Mesenchymal stem cell (in vitro differentiated cells and primary cell): ENCODE data around the gene ALDOA.

ENCODE experiments used
- DNase-seq: peaks from one replicate; pipeline ENCODE4 v3.0.0-alpha.2; 2013
- H2AFZ ChIP-seq: one replicate; pipeline ENCODE4 v1.6.1; 2013; ENCODE audit warnings: low read depth, mild to moderate bottlenecking, control low read depth, inconsistent platforms, low read length, moderate library complexity
- H2AK5ac ChIP-seq: 2 replicates; pipeline ENCODE4 v1.6.1; 2013; ENCODE audit warnings: low read length, moderate library complexity, mild to moderate bottlenecking, inconsistent platforms; ENCODE audit not compliant: severe bottlenecking
- H2BK120ac ChIP-seq: one replicate; pipeline ENCODE4 v1.6.1; 2013; ENCODE audit warnings: low read depth, mild to moderate bottlenecking, inconsistent platforms, low read length, moderate library complexity
- H2BK12ac ChIP-seq, 2 experiments: one replicate each; pipeline ENCODE4 v1.6.1; 2013; ENCODE audit warnings: inconsistent platforms in 2 of 2, low read length in 2 of 2, mild to moderate bottlenecking in 2 of 2, moderate library complexity in 2 of 2, control low read depth in 1 of 2
- H2BK15ac ChIP-seq: one replicate; pipeline ENCODE4 v1.6.1; 2013; ENCODE audit warnings: mild to moderate bottlenecking, low read depth, inconsistent platforms; ENCODE audit not compliant: poor library complexity, severe bottlenecking
- H2BK5ac ChIP-seq: 2 replicates; pipeline ENCODE4 v1.6.1; 2013; ENCODE audit warnings: low read depth, mild to moderate bottlenecking, low read length, control low read depth, inconsistent platforms; ENCODE audit not compliant: poor library complexity, severe bottlenecking
- H3K14ac ChIP-seq, 2 experiments: one replicate each; pipeline ENCODE4 v1.6.1; 2013; ENCODE audit warnings: inconsistent platforms in 2 of 2, low read length in 2 of 2, control low read depth in 1 of 2, mild to moderate bottlenecking in 1 of 2, moderate library complexity in 1 of 2
- H3K18ac ChIP-seq, 2 experiments: one replicate each; pipeline ENCODE4 v1.6.1; 2013; ENCODE audit warnings: inconsistent platforms in 2 of 2, low read length in 2 of 2, control low read depth in 1 of 2, low read depth in 1 of 2, mild to moderate bottlenecking in 1 of 2
- H3K23ac ChIP-seq, 2 experiments: one replicate each; pipeline ENCODE4 v1.6.1; 2013; ENCODE audit warnings: inconsistent platforms in 2 of 2, low read length in 2 of 2, mild to moderate bottlenecking in 2 of 2, moderate library complexity in 2 of 2, control low read depth in 1 of 2
- H3K27ac ChIP-seq: 2 replicates; pipeline ENCODE4 v1.5.1; 2013; ENCODE audit warnings: mild to moderate bottlenecking, moderate library complexity, low read length, control low read depth, inconsistent platforms; ENCODE audit not compliant: poor library complexity, severe bottlenecking
- H3K27me3 ChIP-seq, 2 experiments: 2 replicates each; pipeline versions ENCODE4 v1.6.1 to v1.7.0; 2013; ENCODE audit warnings: low read length in 2 of 2, mild to moderate bottlenecking in 2 of 2, moderate library complexity in 2 of 2, control low read depth in 1 of 2, inconsistent platforms in 1 of 2; ENCODE audit not compliant: control insufficient read depth in 1 of 2, insufficient read depth in 1 of 2
- H3K36me3 ChIP-seq, 2 experiments: 2 replicates each; pipeline versions ENCODE4 v1.6.1 to v1.7.0; 2013; ENCODE audit warnings: low read length in 2 of 2, control low read depth in 1 of 2, inconsistent platforms in 1 of 2, low read depth in 1 of 2, mild to moderate bottlenecking in 1 of 2; ENCODE audit not compliant: insufficient read depth in 2 of 2, control insufficient read depth in 1 of 2
- H3K4ac ChIP-seq, 2 experiments: one replicate each; pipeline ENCODE4 v1.6.1; 2013; ENCODE audit warnings: inconsistent platforms in 2 of 2, low read length in 2 of 2, mild to moderate bottlenecking in 2 of 2, moderate library complexity in 2 of 2, control low read depth in 1 of 2, low read depth in 1 of 2
- H3K4me1 ChIP-seq: 2 replicates; pipeline ENCODE4 v1.6.1; 2013; ENCODE audit warnings: low read depth, low read length, control low read depth; ENCODE audit not compliant: control insufficient read depth, insufficient read depth
- H3K4me2 ChIP-seq: 2 replicates; pipeline ENCODE4 v1.6.1; 2013; ENCODE audit warnings: low read length, mild to moderate bottlenecking, inconsistent platforms; ENCODE audit not compliant: poor library complexity, severe bottlenecking
- H3K4me3 ChIP-seq, 2 experiments: 2 replicates each; pipeline versions ENCODE4 v1.5.1 to v1.7.0; 2013; ENCODE audit warnings: low read length in 2 of 2, mild to moderate bottlenecking in 2 of 2, control low read depth in 1 of 2, low read depth in 1 of 2; ENCODE audit not compliant: insufficient read depth in 1 of 2
- H3K79me1 ChIP-seq: replicated peaks from 2 replicates; pipeline ENCODE4 v1.6.1; 2013; ENCODE audit warnings: mild to moderate bottlenecking, control low read depth, low read length, inconsistent platforms; ENCODE audit not compliant: poor library complexity, severe bottlenecking
- H3K9ac ChIP-seq: 2 replicates; pipeline ENCODE4 v1.7.0; 2013; ENCODE audit warnings: mild to moderate bottlenecking, low read length, moderate library complexity
- H3K9me3 ChIP-seq: 2 replicates; pipeline ENCODE4 v1.7.0; 2013; ENCODE audit warnings: mild to moderate bottlenecking, low read length; ENCODE audit not compliant: control insufficient read depth
- H4K8ac ChIP-seq: one replicate; pipeline ENCODE4 v1.6.1; 2013; ENCODE audit warnings: inconsistent platforms, mild to moderate bottlenecking, low read length, moderate library complexity
- H4K91ac ChIP-seq: one replicate; pipeline ENCODE4 v1.6.1; 2013; ENCODE audit warnings: mild to moderate bottlenecking, low read length, inconsistent platforms
- WGBS: methylation state at CpG from one replicate; pipeline ENCODE4 v1.1.7; 2013; ENCODE audit warnings: mixed read lengths; 5-methylcytosine and 5-hydroxymethylcytosine counted together

ALDOA gene

DNA sequence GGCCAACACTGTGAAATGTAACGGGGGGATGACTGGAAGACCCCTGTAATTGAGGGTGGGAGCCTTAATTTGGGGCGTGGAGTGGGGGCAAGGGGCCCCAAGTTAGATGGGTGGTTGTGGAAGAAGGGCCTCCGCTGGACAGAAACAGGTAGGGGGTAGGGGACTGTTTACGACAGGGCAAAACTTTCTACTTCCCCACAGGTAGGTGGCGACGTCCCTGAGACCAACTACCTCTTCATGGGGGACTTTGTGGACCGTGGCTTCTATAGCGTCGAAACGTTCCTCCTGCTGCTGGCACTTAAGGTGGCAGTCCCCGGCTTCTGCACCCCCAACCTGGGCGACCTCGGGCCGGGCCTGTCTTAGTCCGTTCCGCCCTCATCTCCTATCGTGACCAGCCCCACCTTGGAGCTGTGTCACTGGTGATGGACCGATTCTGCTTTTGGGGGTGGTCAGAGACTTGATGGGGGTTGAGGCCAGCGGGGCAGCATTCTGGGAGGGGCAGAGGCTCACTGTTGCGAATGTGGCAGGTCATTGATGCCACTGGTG is 17.1 kb downstream of the ALDOA start:
- Histone ChIP-seq H3K27ac (no peak overlapping the region), H3K4me1 (peaks cover 12% of the 10 kb centered on the region)

DNA sequence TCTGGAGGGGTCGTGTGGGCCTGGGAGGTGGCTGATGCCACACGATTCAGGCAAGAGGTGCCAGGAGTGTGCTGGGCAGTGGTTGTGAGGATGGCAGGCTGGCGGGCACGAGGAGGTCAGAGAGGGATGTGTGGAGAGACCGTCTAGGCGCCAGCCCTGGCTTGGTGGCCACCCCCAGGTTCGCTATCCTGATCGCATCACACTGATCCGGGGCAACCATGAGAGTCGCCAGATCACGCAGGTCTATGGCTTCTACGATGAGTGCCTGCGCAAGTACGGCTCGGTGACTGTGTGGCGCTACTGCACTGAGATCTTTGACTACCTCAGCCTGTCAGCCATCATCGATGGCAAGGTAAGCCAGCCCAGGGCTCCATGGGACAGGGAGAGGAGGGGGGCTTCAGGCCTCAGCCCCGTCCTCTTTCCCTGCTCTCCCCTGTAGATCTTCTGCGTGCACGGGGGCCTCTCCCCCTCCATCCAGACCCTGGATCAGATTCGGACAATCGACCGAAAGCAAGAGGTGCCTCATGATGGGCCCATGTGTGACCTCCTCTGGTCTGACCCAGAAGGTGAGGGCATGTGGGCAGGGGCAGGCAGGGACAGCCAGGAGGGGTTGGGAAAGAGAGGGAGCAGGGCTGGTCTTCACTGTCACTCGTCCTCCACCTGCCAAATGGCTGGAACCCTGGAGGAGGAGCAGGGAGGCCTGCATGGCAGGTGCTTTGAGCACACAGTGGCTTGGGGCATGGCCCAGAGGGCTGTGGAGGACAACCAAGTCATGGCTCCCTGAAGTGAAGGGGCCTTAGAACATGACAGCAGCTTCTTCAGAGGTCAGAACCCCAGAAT is 17.9 kb downstream of the ALDOA start:
- H3K14ac ChIP-seq: no peak overlapping the region
- peaks cover 69 to 84% of the 10 kb centered on the region in 2 experiments for H3K36me3 ChIP-seq
- peak overlapping the region; percentile 21 for H4K91ac ChIP-seq
- H3K4me3 ChIP-seq: no peak overlapping the region
- H4K8ac ChIP-seq: no peak overlapping the region
- peaks cover 42% of the 10 kb centered on the region for H3K79me1 ChIP-seq
- H3K27ac ChIP-seq: no peak overlapping the region
- H3K27me3 ChIP-seq: no peaks in the 10 kb centered on the region
- no peaks in the 10 kb centered on the region for H3K9me3 ChIP-seq
- no peak overlapping the region for H3K18ac ChIP-seq
- no peak for DNase-seq
- no peak overlapping the region for H2BK5ac ChIP-seq
- no peak overlapping the region for H3K4me2 ChIP-seq
- H2AK5ac ChIP-seq: no peak overlapping the region
- peaks cover 7% of the 10 kb centered on the region for H3K4me1 ChIP-seq
- no peak overlapping the region for H2BK12ac ChIP-seq
- H2BK15ac ChIP-seq: no peak overlapping the region
- H3K4ac ChIP-seq: no peak overlapping the region
- H2BK120ac ChIP-seq: no peak overlapping the region
- 97% methylated on average over 23 of the region's 24 CpGs for WGBS
- no peak overlapping the region for H3K9ac ChIP-seq
- H3K23ac ChIP-seq: no peak overlapping the region
- no peak overlapping the region for H2AFZ ChIP-seq

More for the DNA sequence above, 17.1 kb downstream of the ALDOA start:
- no peak overlapping the region for H3K9ac ChIP-seq
- WGBS: 95% methylated on average over 19 of the region's 20 CpGs
- H3K4ac ChIP-seq: no peak overlapping the region
- H3K9me3 ChIP-seq: no peaks in the 10 kb centered on the region
- H2BK5ac ChIP-seq: no peak overlapping the region
- no peak overlapping the region for H3K14ac ChIP-seq
- peaks cover 77 to 92% of the 10 kb centered on the region in 2 experiments for H3K36me3 ChIP-seq
- H2BK15ac ChIP-seq: no peak overlapping the region
- no peaks in the 10 kb centered on the region for H3K27me3 ChIP-seq
- no peak overlapping the region for H3K4me2 ChIP-seq
- no peak overlapping the region for H3K18ac ChIP-seq
- H2AFZ ChIP-seq: no peak overlapping the region
- no peak overlapping the region for H3K23ac ChIP-seq
- H2BK120ac ChIP-seq: no peak overlapping the region
- no peak for DNase-seq
- no peak overlapping the region for H2BK12ac ChIP-seq
- no peak overlapping the region for H4K8ac ChIP-seq
- no peak overlapping the region for H3K4me3 ChIP-seq
- H3K79me1 ChIP-seq: peaks cover 42% of the 10 kb centered on the region
- H4K91ac ChIP-seq: no peak overlapping the region
- no peak overlapping the region for H2AK5ac ChIP-seq

DNA sequence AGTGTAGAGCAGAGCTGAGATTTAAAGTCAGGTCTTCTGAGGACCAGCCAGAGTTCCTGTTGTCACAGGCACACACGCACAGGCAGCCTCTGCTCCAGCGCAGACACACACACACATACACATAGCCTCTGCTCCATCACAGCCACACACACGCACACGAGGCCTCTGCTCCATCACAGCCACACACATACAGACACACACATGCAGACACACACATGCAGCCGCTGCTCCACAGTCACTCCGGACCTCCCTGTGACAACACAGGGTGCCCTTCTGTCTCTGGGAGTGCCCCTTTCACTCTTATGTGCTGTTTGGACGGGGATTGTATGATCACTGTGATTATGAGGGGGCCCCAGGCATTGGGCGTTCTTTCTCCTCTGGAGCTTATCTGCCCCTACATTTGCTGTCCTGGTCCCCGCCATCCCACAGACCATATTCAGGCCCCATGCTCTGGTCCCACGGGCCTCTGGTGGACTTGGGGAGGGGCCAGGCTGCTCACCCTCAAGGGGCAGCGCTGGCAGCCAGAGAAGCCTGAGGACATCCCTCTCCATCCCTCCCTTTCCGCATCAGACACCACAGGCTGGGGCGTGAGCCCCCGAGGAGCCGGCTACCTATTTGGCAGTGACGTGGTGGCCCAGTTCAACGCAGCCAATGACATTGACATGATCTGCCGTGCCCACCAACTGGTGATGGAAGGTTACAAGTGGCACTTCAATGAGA is 18.7 kb downstream of the ALDOA start:
- H2BK12ac ChIP-seq: no peak overlapping the region
- no peak overlapping the region for H2BK15ac ChIP-seq
- H2BK120ac ChIP-seq: no peak overlapping the region
- H3K4me3 ChIP-seq: no peak overlapping the region
- H3K23ac ChIP-seq: no peak overlapping the region
- no peak overlapping the region for H3K27ac ChIP-seq
- H3K79me1 ChIP-seq: peaks cover 42% of the 10 kb centered on the region
- H3K9ac ChIP-seq: no peak overlapping the region
- no peak overlapping the region for H3K4me2 ChIP-seq
- peaks cover 4% of the 10 kb centered on the region for H3K4me1 ChIP-seq
- no peaks in the 10 kb centered on the region for H3K9me3 ChIP-seq
- H2AFZ ChIP-seq: no peak overlapping the region
- WGBS: 89% methylated on average over 18 of the region's 18 CpGs
- no peak overlapping the region for H3K4ac ChIP-seq
- H2BK5ac ChIP-seq: no peak overlapping the region
- no peak overlapping the region for H3K14ac ChIP-seq
- peaks cover 62 to 83% of the 10 kb centered on the region in 2 experiments for H3K36me3 ChIP-seq
- no peak overlapping the region for H2AK5ac ChIP-seq
- no peak overlapping the region for H4K91ac ChIP-seq
- no peak for DNase-seq
- H3K27me3 ChIP-seq: no peaks in the 10 kb centered on the region
- no peak overlapping the region for H3K18ac ChIP-seq
- no peak overlapping the region for H4K8ac ChIP-seq

DNA sequence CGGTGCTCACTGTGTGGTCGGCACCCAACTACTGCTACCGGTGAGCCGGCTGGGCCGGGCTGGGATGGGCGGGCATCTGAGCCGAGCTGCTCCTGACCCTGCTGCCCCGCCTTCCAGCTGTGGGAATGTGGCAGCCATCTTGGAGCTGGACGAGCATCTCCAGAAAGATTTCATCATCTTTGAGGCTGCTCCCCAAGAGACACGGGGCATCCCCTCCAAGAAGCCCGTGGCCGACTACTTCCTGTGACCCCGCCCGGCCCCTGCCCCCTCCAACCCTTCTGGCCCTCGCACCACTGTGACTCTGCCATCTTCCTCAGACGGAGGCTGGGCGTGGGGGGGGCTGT is 19.2 kb downstream of the ALDOA start:
- H2BK12ac ChIP-seq: no peak overlapping the region

More for the DNA sequence above, 19.2 kb downstream of the ALDOA start:
- Histone ChIP-seq H3K9ac (peak overlapping the region; percentile 75), H3K4me1 (peaks cover 4% of the 10 kb centered on the region), H3K9me3 (no peaks in the 10 kb centered on the region), H3K36me3 (peaks cover 57 to 77% of the 10 kb centered on the region in 2 experiments), H2BK15ac (no peak overlapping the region), H3K79me1 (peaks cover 42% of the 10 kb centered on the region), H3K23ac (no peak overlapping the region), H2AK5ac (no peak overlapping the region), H2BK120ac (no peak overlapping the region), H2BK5ac (no peak overlapping the region), H2AFZ (no peak overlapping the region), H3K27ac (no peak overlapping the region), H3K4me2 (no peak overlapping the region), H3K4ac (no peak overlapping the region), H3K4me3 (no peak overlapping the region), H3K18ac (no peak overlapping the region), H4K91ac (no peak overlapping the region), H3K27me3 (no peaks in the 10 kb centered on the region), H4K8ac (no peak overlapping the region), H3K14ac (no peak overlapping the region)
- WGBS: 89% methylated on average over 17 of the region's 17 CpGs
- DNase-seq: no peak
